GM23248 (cell line): ENCODE measurements around the gene STARD13. TPM values are rescaled to one million over a fixed set of nuclear protein-coding genes. Genes with fewer than 3 reads are reported as not detected.

Experiments used
- DNase-seq: peaks from one replicate; pipeline ENCODE4 v3.0.0-alpha.2; 2015
- H2AFZ ChIP-seq: fragments of 200-600 bp; sonication (generic); 2 replicates; pipeline ENCODE4 v1.6.1; 2016; ENCODE audit warnings: antibody characterized with exemption
- H3F3A ChIP-seq: fragments of 200-600 bp; sonication (generic); 2 replicates; pipeline ENCODE4 v1.6.1; 2016; ENCODE audit warnings: mild to moderate bottlenecking, antibody characterized with exemption, mixed run types; ENCODE audit not compliant: insufficient read depth
- H3K27ac ChIP-seq: fragments of 200-600 bp; sonication (generic); 2 replicates; pipeline ENCODE4 v1.5.1; 2016; ENCODE audit warnings: mild to moderate bottlenecking
- H3K27me3 ChIP-seq: fragments of 200-600 bp; sonication (generic); replicated peaks from 2 replicates; pipeline ENCODE4 v1.6.1; 2016; ENCODE audit warnings: mild to moderate bottlenecking; ENCODE audit not compliant: insufficient read depth
- H3K36me3 ChIP-seq: fragments of 200-600 bp; sonication (generic); 2 replicates; pipeline ENCODE4 v1.6.1; 2016; ENCODE audit warnings: low read depth, mild to moderate bottlenecking
- H3K4me1 ChIP-seq: fragments of 200-600 bp; sonication (generic); 2 replicates; pipeline ENCODE4 v1.6.1; 2016; ENCODE audit warnings: mild to moderate bottlenecking; ENCODE audit not compliant: insufficient read depth
- H3K4me2 ChIP-seq: fragments of 200-600 bp; sonication (generic); one replicate; pipeline ENCODE4 v1.6.1; 2016; ENCODE audit warnings: mild to moderate bottlenecking; ENCODE audit not compliant: unreplicated experiment
- H3K4me3 ChIP-seq: fragments of 200-600 bp; sonication (generic); 2 replicates; pipeline ENCODE4 v1.5.1; 2016; ENCODE audit warnings: mild to moderate bottlenecking
- H3K79me2 ChIP-seq: fragments of 200-600 bp; sonication (generic); 2 replicates; pipeline ENCODE4 v1.6.1; 2016; ENCODE audit warnings: mild to moderate bottlenecking; ENCODE audit not compliant: insufficient read depth
- H3K9ac ChIP-seq: fragments of 200-600 bp; sonication (generic); 2 replicates; pipeline ENCODE4 v1.6.1; 2016; ENCODE audit warnings: mild to moderate bottlenecking
- H3K9me2 ChIP-seq: fragments of 200-600 bp; sonication (generic); 2 replicates; pipeline ENCODE4 v1.6.1; 2016; ENCODE audit warnings: mixed run types, mild to moderate bottlenecking, moderate library complexity; ENCODE audit not compliant: insufficient read depth
- H3K9me3 ChIP-seq: fragments of 200-600 bp; sonication (generic); one replicate; pipeline ENCODE4 v1.6.1; 2017; ENCODE audit warnings: low read depth
- H4K20me1 ChIP-seq: fragments of 200-600 bp; sonication (generic); 2 replicates; pipeline ENCODE4 v1.6.0; 2016; ENCODE audit not compliant: insufficient read depth
- EZH2 ChIP-seq: fragments of 200-600 bp; sonication (generic); IDR thresholded peaks from 2 replicates; pipeline ENCODE4 v1.6.1; 2018; ENCODE audit warnings: antibody characterized with exemption, mild to moderate bottlenecking; ENCODE audit not compliant: insufficient read depth, poor library complexity, severe bottlenecking
- EZH2phosphoT487 ChIP-seq: fragments of 200-600 bp; sonication (generic); IDR thresholded peaks from 2 replicates; pipeline ENCODE4 v1.6.1; 2018; ENCODE audit warnings: antibody characterized with exemption, moderate library complexity, mild to moderate bottlenecking, low read depth; ENCODE audit not compliant: insufficient read depth
- WGBS, 2 experiments: methylation state at CpG; one replicate each; pipeline ENCODE4 v1.1.6; 2015 to 2017; ENCODE audit warnings: low lambda C conversion rate in 2 of 2, low coverage in 1 of 2; ENCODE audit errors: missing lambda C conversion rate in 2 of 2; 5-methylcytosine and 5-hydroxymethylcytosine counted together
- in situ Hi-C: fragments of 300-500 bp; cut with MboI; formaldehyde crosslinking; loops from 2 replicates; pipeline ENCODE4 v1.15.0; 2020
- polyA plus RNA-seq: library from polyadenylated mRNA; unstranded; fragments of >200 nt; fragmentation: Nextera tagmentation; extraction: Ambion mirVana; gene quantifications from 2 replicates; pipeline ENCODE4 v1.2.1, GENCODE V29; 2016
- total RNA-seq: library from RNA; depleted of rRNA; stranded (reverse); fragments of >200 nt; shearing (Covaris generic); gene quantifications from 2 replicates; pipeline ENCODE4 v1.2.3, GENCODE V29; 2014

Gene STARD13
- total and polyA plus RNA-seq, 2 experiments from 2014 or later, result 13.8 to 16.6 TPM

- TF ChIP-seq EZH2phosphoT487 (no peak), EZH2 (no peak)
- peak; percentile 14 for DNase-seq
- H3K79me2 ChIP-seq, result no peaks in the 10 kb centered on the region
- H3K9me3 ChIP-seq, result peaks cover 2% of the 10 kb centered on the region
- H3K4me1 ChIP-seq, result peaks cover 28% of the 10 kb centered on the region
- 0 out of 2 replicates have a peak, but pooled peaks cover 5% of the 10 kb centered on the region for H3K36me3 ChIP-seq
- H4K20me1 ChIP-seq, result no peaks in the 10 kb centered on the region
- no peak overlapping the region for H3K4me2 ChIP-seq
- no peak overlapping the region for H3K27ac ChIP-seq
- in situ Hi-C loops, result no loop called here
- peaks cover 37% of the 10 kb centered on the region for H3F3A ChIP-seq
- WGBS, 2 experiments, result 19 to 20% methylated on average over 2 of the region's 2 CpGs
- no peak overlapping the region for H3K9ac ChIP-seq
- H3K4me3 ChIP-seq, result no peak overlapping the region
- no peaks in the 10 kb centered on the region for H3K9me2 ChIP-seq
- H3K27me3 ChIP-seq, result no peaks in the 10 kb centered on the region
- H2AFZ ChIP-seq, result no peak overlapping the region
These were observed 33.2 kb upstream of the STARD13 start for GRCh38 chr13:33318744-33319143.

DNA sequence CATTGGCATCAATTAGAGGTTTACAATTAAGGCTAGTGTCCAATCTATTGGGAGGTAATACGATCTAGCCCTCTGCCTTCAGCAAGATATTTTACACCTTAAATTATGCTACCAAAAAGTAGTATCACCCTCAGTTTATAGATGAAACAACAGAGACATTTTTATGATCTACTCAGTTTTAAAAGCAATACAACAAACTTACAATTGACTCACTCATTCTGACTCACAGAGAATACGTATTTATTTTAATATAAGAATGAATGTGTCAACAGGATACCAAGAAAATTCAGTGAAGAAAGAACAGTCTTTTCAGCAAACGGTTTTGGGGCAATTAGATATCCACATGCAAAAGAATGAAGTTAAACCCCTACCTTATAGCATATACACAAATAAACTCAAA lies 32.5 kb upstream of the STARD13 start:
- no peaks in the 10 kb centered on the region for H3K79me2 ChIP-seq
- no peak overlapping the region for H2AFZ ChIP-seq
- in situ Hi-C loops, result no loop called here
- no peak overlapping the region for H3K4me3 ChIP-seq
- DNase-seq, result peak; percentile 16
- peaks cover 22% of the 10 kb centered on the region for H3K4me1 ChIP-seq
- H3K27me3 ChIP-seq, result no peaks in the 10 kb centered on the region
- H3K9me3 ChIP-seq, result peaks cover 2% of the 10 kb centered on the region
- no peaks in the 10 kb centered on the region for H4K20me1 ChIP-seq
- H3K36me3 ChIP-seq, result 0 out of 2 replicates have a peak, but pooled peaks cover 5% of the 10 kb centered on the region
- H3K9me2 ChIP-seq, result no peaks in the 10 kb centered on the region
- H3F3A ChIP-seq, result peaks cover 32% of the 10 kb centered on the region
- WGBS, 2 experiments, result 43 to 51% methylated on average over 3 of the region's 3 CpGs
- H3K9ac ChIP-seq, result no peak overlapping the region
- no peak overlapping the region for H3K27ac ChIP-seq
- TF ChIP-seq EZH2, result no peak
- no peak for TF ChIP-seq EZH2phosphoT487
- H3K4me2 ChIP-seq, result no peak overlapping the region

DNA sequence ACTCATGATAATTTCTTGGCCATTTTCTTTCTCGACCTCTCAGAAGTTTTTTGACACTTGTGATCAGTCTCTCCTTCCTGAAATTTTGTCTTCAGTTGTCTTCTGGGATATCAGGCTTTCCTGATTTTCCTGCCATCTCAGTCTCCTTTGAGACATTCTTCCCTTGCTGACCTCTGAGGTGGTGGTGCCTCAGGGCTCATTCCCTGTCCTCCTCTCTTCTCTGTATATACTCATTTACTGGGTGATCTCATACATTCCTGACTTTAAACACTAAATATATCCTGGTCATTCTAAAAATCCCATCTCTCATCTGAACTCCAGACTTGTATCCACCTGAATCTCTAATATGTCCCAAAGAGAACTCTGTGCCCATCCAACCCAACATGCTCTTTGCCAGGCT lies 31.3 kb upstream of the STARD13 start:
- Histone ChIP-seq H3K4me1 (peaks cover 18% of the 10 kb centered on the region), H3K27me3 (no peaks in the 10 kb centered on the region), H4K20me1 (no peaks in the 10 kb centered on the region), H3K27ac (no peak overlapping the region), H3K9me3 (peaks cover 2% of the 10 kb centered on the region), H3K9ac (no peak overlapping the region), H3K4me3 (no peak overlapping the region), H3K9me2 (no peaks in the 10 kb centered on the region), H2AFZ (no peak overlapping the region), H3F3A (peaks cover 21% of the 10 kb centered on the region), H3K36me3 (0 out of 2 replicates have a peak, but pooled peaks cover 5% of the 10 kb centered on the region), H3K79me2 (no peaks in the 10 kb centered on the region), H3K4me2 (no peak overlapping the region)
- DNase-seq, result no peak
- TF ChIP-seq EZH2phosphoT487 (no peak), EZH2 (no peak)
- WGBS, 2 experiments, result 97 to 100% methylated on average over 1 of the region's 1 CpG
- in situ Hi-C loops, result no loop called here

GRCh38 chr13:33313504-33313903 lies 27.9 kb upstream of the STARD13 start:
- in situ Hi-C loops, result no loop called here
- H2AFZ ChIP-seq, result no peak overlapping the region

DNA sequence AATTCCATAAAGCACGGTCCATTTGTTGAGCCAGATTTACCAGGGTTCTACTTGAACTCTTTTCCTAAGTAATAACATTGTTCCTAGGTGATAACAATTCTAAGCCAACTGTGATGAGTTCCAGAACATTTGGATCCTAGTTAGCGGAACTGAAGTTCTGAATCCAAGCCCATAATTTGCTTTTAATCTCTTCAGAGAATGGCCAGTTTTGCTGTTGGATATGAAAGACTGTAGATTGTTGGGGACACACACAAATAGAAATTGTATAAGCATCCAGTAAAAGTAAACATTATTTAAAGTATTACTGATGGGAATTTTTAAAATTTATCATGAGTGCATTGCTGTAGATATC lies 27.3 kb upstream of the STARD13 start:
- Histone ChIP-seq H3K4me2 (no peak overlapping the region), H3K36me3 (no peaks in the 10 kb centered on the region), H3K27ac (no peak overlapping the region), H3K4me3 (no peak overlapping the region), H2AFZ (peak overlapping the region; percentile 41), H3K9me3 (no peaks in the 10 kb centered on the region), H3K4me1 (peaks cover 7% of the 10 kb centered on the region), H3F3A (no peaks in the 10 kb centered on the region), H3K9me2 (no peaks in the 10 kb centered on the region), H3K27me3 (no peaks in the 10 kb centered on the region), H3K9ac (no peak overlapping the region), H4K20me1 (no peaks in the 10 kb centered on the region), H3K79me2 (no peaks in the 10 kb centered on the region)
- in situ Hi-C loops, result no loop called here
- no peak for TF ChIP-seq EZH2
- DNase-seq, result no peak
- 51 to 69% methylated on average over 2 of the region's 2 CpGs for WGBS, 2 experiments

More at GRCh38 chr13:33313504-33313903, 27.9 kb upstream of the STARD13 start:
- Histone ChIP-seq H3K4me1 (peaks cover 7% of the 10 kb centered on the region), H3K9me2 (no peaks in the 10 kb centered on the region), H3K4me2 (no peak overlapping the region), H3K27ac (no peak overlapping the region), H3F3A (peaks cover 4% of the 10 kb centered on the region; the same call in 1 of the 2 replicates), H3K4me3 (no peak overlapping the region), H3K79me2 (no peaks in the 10 kb centered on the region), H3K36me3 (0 out of 2 replicates have a peak, but pooled peaks cover 3% of the 10 kb centered on the region), H3K27me3 (no peaks in the 10 kb centered on the region), H3K9ac (no peak overlapping the region), H4K20me1 (no peaks in the 10 kb centered on the region), H3K9me3 (peaks cover 2% of the 10 kb centered on the region)
- 71 to 75% methylated on average over 1 of the region's 1 CpG for WGBS, 2 experiments
- no peak for DNase-seq
- TF ChIP-seq EZH2, result no peak
- TF ChIP-seq EZH2phosphoT487, result no peak
